ENCODE measurements around the gene NR2C2.
"Not testable (repeated sequence)": the region's sequence is repeated elsewhere in the genome, so short reads cannot be mapped to it uniquely, and the experiment has no call there.

Gene NR2C2

DNA sequence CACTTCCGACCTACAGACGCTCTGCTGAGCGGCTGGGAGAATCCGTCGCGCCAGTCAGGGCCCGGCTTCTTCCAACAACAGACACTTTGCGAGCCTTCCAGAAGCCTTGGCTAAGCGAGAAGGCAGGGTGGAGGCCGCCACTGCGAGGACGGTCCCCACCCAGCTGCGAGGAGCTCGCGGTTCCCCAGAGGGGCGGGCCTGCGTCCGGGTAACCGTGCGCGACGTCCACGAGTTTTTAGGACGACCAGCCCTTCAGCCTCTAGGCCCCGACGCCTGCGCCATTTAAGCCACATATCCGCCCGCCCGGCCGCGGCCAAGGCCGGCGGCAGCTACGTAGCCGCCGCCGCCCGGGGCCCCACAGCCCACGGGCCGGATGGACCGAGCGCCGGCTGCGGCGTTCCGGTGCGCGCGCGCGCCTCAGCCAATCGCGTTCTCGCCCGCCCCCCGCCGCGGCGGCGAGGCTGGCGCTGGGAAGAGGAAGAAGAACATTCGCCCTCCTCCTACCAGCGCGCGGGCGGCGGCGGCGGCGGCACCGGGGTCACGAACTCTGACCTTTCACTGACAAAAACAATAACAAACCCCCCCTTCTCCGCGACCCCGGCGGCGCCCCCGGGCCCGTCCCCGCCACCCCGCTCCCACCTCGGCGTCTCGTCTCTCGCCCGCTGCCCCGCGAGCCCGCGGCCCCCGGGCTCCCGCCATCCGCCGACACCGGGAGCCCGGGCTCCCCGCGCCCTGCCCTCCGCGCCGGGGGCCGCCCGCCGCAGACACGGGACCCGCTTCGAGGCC is at the start of gene NR2C2:
TSS of gene NR2C2 (plus strand) at position 484 of the 786 bp plus-strand sequence. CDS start 56,332 bp downstream, outside the sequence.
- H3K4me3 ChIP-seq (ENCODE audit: low read depth, low read length), result peak within 1 kb of the TSS; percentile 95
- peak; percentile 73 for TF ChIP-seq POLR2A (IDR thresholded peaks at IDR 0.05; ENCODE audit: extremely low read depth, insufficient read length)
- TF ChIP-seq, protein P1, sequence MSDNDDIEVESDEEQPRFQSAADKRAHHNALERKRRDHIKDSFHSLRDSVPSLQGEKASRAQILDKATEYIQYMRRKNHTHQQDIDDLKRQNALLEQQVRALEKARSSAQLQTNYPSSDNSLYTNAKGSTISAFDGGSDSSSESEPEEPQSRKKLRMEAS (IDR thresholded peaks at IDR 0.05; ENCODE audit: low read depth, low read length), result no peak
- TF ChIP-seq, protein P2, sequence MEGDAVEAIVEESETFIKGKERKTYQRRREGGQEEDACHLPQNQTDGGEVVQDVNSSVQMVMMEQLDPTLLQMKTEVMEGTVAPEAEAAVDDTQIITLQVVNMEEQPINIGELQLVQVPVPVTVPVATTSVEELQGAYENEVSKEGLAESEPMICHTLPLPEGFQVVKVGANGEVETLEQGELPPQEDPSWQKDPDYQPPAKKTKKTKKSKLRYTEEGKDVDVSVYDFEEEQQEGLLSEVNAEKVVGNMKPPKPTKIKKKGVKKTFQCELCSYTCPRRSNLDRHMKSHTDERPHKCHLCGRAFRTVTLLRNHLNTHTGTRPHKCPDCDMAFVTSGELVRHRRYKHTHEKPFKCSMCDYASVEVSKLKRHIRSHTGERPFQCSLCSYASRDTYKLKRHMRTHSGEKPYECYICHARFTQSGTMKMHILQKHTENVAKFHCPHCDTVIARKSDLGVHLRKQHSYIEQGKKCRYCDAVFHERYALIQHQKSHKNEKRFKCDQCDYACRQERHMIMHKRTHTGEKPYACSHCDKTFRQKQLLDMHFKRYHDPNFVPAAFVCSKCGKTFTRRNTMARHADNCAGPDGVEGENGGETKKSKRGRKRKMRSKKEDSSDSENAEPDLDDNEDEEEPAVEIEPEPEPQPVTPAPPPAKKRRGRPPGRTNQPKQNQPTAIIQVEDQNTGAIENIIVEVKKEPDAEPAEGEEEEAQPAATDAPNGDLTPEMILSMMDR (IDR thresholded peaks at IDR 0.05; ENCODE audit: low read depth, low read length), result no peak
- TF ChIP-seq MYC (IDR thresholded peaks at IDR 0.05; ENCODE audit: low read depth, low read length), result no peak
- peak; percentile 88 for DNase-seq (ENCODE audit: low read depth)

DNA sequence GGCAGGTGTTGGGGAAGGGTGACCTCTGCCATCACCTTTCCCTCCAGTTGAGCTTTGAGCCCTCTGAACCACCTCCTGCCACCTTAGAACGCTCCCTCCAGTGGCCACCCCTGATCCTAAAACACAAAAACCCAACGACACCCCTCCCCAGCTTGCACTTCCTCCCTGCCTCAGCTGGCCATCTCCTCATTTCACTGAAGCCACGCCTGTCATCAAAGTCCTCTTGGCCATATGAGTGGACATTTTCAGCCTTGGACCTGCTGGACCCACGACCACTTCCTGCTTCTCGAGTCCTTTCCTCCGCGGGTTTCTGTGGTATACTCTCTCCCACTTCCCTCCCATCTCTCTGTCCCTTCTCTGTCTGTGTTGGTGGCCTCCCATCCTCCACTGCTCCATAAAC is 48.5 kb upstream of the NR2C2 start:
- TF ChIP-seq MYC (IDR thresholded peaks at IDR 0.05; ENCODE audit: low read depth, low read length) (no peak), POLR2A (IDR thresholded peaks at IDR 0.05; ENCODE audit: extremely low read depth, insufficient read length) (no peak)
- TF ChIP-seq, protein P2 (IDR thresholded peaks at IDR 0.05; ENCODE audit: low read depth, low read length), result no peak
- no peak for DNase-seq (ENCODE audit: low read depth)
- no peak overlapping the region for H3K4me3 ChIP-seq (ENCODE audit: low read depth, low read length)

DNA sequence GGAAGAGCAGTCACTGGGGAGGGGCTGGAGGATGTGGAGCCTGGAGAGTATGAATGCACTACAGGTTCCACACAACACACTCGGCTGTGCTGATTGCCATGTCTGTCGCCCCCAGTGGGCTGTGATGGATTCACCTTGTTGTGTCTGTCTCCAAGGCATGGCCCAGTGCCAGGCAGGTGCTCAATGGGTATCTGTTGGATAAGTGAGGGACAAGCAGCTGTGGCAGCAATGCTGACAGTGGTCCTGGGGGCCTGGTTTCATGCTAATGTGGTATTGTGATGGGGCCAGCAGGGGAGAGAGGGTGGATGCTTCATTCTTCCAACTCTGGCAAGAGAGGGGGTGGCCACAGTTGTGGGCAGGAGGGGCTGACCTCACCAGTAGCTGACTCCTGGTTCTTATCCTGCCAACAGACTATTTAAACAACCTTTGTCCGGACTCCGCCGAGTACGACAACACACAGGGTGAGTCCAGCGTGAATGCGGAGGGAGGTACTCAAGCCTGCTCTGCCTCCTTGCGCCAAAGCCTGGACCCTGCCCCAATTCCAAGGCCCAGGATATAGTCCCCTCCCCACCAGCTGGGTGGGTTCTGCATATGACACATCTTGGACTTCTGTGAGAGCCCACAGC is 47.3 kb upstream of the NR2C2 start:
- TF ChIP-seq, protein P1 (IDR thresholded peaks at IDR 0.05; ENCODE audit: low read depth, low read length), result no peak
- TF ChIP-seq POLR2A (IDR thresholded peaks at IDR 0.05; ENCODE audit: extremely low read depth, insufficient read length), result no peak
- TF ChIP-seq MYC (IDR thresholded peaks at IDR 0.05; ENCODE audit: low read depth, low read length), result no peak
- TF ChIP-seq, protein P2 (IDR thresholded peaks at IDR 0.05; ENCODE audit: low read depth, low read length), result no peak
- no peak for DNase-seq (ENCODE audit: low read depth)
- H3K4me3 ChIP-seq (ENCODE audit: low read depth, low read length), result no peak overlapping the region

DNA sequence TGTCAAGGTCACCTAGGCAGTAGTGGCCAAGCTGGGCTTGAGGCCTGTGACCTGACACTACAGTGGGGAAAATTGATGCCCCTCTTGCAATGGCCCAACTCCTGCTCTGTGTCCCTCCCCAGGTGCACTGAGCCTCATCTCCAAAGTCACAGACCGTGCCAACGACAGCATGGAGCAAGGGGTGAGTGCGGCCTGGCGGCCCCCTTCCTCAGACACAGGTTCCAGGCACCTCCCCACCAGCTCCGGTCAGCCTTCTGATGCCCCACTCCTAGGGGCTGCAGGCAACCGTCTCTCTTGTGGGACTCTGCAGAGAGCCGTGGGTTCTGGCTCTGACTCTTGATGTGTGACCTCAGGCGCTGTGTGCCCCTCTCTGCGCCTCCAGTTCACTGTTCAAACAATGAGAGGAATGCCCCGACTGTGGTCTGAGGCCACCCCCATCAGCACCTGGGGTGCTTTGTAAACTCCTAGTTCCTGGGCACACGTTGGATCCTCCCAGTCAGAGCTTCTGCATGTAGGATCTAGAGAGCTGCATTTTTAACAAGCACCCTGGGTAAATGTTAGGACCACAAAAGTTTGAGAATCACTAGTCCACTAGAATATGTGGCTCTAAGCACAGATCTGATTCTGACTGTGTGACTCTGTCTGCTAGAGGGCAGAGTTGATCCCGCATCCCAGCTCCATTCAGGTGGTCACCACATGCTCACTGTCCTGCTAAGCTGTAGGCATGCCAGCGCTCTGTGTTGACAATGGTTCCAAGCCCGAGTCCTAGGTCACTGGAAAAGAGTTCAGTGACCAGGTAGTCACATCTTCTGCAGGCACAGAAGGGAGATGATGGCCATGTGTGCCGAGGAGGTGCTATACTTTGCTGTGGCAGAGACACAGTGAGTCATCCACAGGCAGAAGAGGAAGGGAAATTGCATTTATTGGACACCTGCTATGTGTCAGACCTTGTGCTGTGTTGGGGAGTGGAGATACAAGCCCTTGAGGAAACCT is 46.2 kb upstream of the NR2C2 start:
- peak; percentile 36 for DNase-seq (ENCODE audit: low read depth)
- TF ChIP-seq, protein P1 (IDR thresholded peaks at IDR 0.05; ENCODE audit: low read depth, low read length), result no peak
- TF ChIP-seq, protein P2 (IDR thresholded peaks at IDR 0.05; ENCODE audit: low read depth, low read length), result no peak
- TF ChIP-seq MYC (IDR thresholded peaks at IDR 0.05; ENCODE audit: low read depth, low read length) (no peak), POLR2A (IDR thresholded peaks at IDR 0.05; ENCODE audit: extremely low read depth, insufficient read length) (no peak)
- no peak overlapping the region for H3K4me3 ChIP-seq (ENCODE audit: low read depth, low read length)

DNA sequence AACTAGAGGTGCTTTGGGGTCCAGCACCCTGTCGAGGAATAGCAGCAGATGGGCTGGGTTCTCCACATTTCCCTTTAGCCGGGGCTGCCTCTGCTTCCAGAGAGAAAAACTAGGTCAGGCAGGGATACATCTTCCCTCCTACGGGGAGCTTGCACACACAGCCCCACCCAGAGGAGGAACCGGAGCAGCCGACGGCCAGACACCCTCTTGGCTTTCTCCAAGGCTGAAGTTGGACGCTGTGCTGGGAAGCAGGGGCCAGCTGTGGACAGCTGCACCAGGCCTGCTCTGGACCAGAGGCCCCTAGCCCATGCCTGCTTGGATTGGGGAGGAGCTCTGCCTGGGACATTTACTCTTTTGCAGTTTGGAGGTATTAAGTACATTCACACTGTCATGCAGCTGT is 44.7 kb upstream of the NR2C2 start:
- no peak overlapping the region for H3K4me3 ChIP-seq (ENCODE audit: low read depth, low read length)
- TF ChIP-seq, protein P1 (IDR thresholded peaks at IDR 0.05; ENCODE audit: low read depth, low read length), result no peak
- TF ChIP-seq POLR2A (IDR thresholded peaks at IDR 0.05; ENCODE audit: extremely low read depth, insufficient read length) (no peak), MYC (IDR thresholded peaks at IDR 0.05; ENCODE audit: low read depth, low read length) (no peak)
- TF ChIP-seq, protein P2 (IDR thresholded peaks at IDR 0.05; ENCODE audit: low read depth, low read length), result no peak
- no peak for DNase-seq (ENCODE audit: low read depth)

DNA sequence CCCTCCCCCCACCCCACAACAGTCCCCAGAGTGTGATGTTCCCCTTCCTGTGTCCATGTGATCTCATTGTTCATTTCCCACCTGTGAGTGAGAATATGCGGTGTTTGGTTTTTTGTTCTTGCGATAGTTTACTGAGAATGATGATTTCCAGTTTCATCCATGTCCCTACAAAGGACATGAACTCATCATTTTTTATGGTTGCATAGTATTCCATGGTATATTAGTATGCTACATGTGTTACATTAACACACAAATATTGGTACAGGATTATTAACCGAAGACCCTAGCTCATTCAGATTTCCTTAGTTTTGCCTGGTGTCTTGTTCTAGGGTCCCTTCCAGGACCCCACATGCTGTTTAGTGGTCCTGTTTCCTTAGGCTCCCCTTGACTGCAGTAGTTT is 43.9 kb upstream of the NR2C2 start:
- H3K4me3 ChIP-seq (ENCODE audit: low read depth, low read length), result not testable (repeated sequence)

More for the DNA sequence above, 43.9 kb upstream of the NR2C2 start:
- not testable (repeated sequence) for DNase-seq (ENCODE audit: low read depth)

All from NB4 (cell line).